K562 (cell line): Measurements from ENCODE around the gene OSBP2. TPM values are rescaled to one million over a fixed set of nuclear protein-coding genes. Genes with fewer than 3 reads are reported as not detected.
A peak's percentile ranks its signal among the peaks of the same experiment; 100 is the strongest.

ENCODE experiments used
- ATAC-seq: fragments of 200-7000 bp; cut with Tn5 transposase; 3 replicates; pipeline ENCODE4 v1.9.1; 2020; ENCODE audit warnings: moderate library complexity
- BruUV-seq: library from RNA; stranded (reverse); fragments of 400-500 nt; replicated peaks from 2 replicates; lab custom pipeline; 2021; lab: Mats Ljungman, UMichigan
- CTCF ChIA-PET: fragments of 300-600 bp; formaldehyde crosslinking; extraction: SDS; loops from one replicate; lab custom pipeline; 2021; ENCODE audit warnings: low intra/inter-chr PET ratio; lab: Yijun Ruan, JAX
- POLR2A ChIA-PET: fragments of 300-600, 350-650 bp; sonication (Branson Sonifier 250); formaldehyde crosslinking; extraction: SDS; loops from one replicate; lab custom pipeline; 2021; ENCODE audit warnings: antibody characterized with exemption, inconsistent platforms; lab: Yijun Ruan, JAX
- DNase-seq, 4 experiments: peaks; one replicate each; pipeline versions ENCODE4 v3.0.0 to v3.0.0-alpha.2; 2011 to 2018; ENCODE audit warnings: low spot score in 3 of 4, mixed read lengths in 3 of 4; ENCODE audit errors: extremely low read depth in 1 of 4
- FAIRE-seq: peaks from 2 replicates; lab custom pipeline; 2011; peaks lifted over from hg19 to GRCh38; lab: Jason Lieb, UNC
- H2AFZ ChIP-seq: 2 replicates; pipeline ENCODE4 v1.6.0; 2011; ENCODE audit warnings: low read depth, low read length, control low read depth, inconsistent platforms
- H3K27ac ChIP-seq: fragments of 200-600 bp; 3 replicates; pipeline ENCODE4 v1.8.0; 2011; ENCODE audit warnings: low read depth, mild to moderate bottlenecking, control low read depth, inconsistent platforms, low read length, moderate library complexity, mixed read lengths; ENCODE audit errors: extremely low read depth
- H3K27me3 ChIP-seq, 2 experiments: fragments of 300-600 bp in 1 of 2; 2 replicates in 1 of 2; 3 replicates in 1 of 2; pipeline versions ENCODE4 v1.6.0 to v1.8.0; 2011; ENCODE audit warnings: inconsistent platforms in 2 of 2, low read length in 2 of 2, mild to moderate bottlenecking in 1 of 2, mixed read lengths in 1 of 2, moderate library complexity in 1 of 2; ENCODE audit not compliant: control insufficient read depth in 2 of 2, insufficient read depth in 2 of 2
- H3K36me3 ChIP-seq: fragments of 300-600 bp; 3 replicates; pipeline ENCODE4 v1.8.0; 2011; ENCODE audit warnings: mild to moderate bottlenecking, low read length, inconsistent platforms; ENCODE audit not compliant: control insufficient read depth, insufficient read depth
- H3K4me1 ChIP-seq, 2 experiments: fragments of 200-600 bp in 1 of 2; replicated peaks in 1 of 2; 2 replicates in 1 of 2; 3 replicates in 1 of 2; pipeline versions ENCODE4 v1.5.1 to v1.8.0; 2011; ENCODE audit warnings: inconsistent platforms in 2 of 2, low read length in 2 of 2, mild to moderate bottlenecking in 1 of 2, mixed read lengths in 1 of 2, moderate library complexity in 1 of 2; ENCODE audit not compliant: control insufficient read depth in 2 of 2, insufficient read depth in 2 of 2
- H3K4me2 ChIP-seq: 2 replicates; pipeline ENCODE4 v1.6.1; 2011; ENCODE audit warnings: low read length, control low read depth, inconsistent platforms, mixed read lengths; ENCODE audit not compliant: insufficient read depth
- H3K4me3 ChIP-seq: fragments of 200-600 bp; sonication (generic), shearing (Covaris generic); 2 replicates; pipeline ENCODE4 v1.5.1; 2016; ENCODE audit warnings: control low read depth, inconsistent platforms
- H3K79me2 ChIP-seq: fragments of 200-600 bp; 3 replicates; pipeline ENCODE4 v1.8.0; 2011; ENCODE audit warnings: low read length, inconsistent platforms; ENCODE audit not compliant: control insufficient read depth, insufficient read depth
- H3K9ac ChIP-seq, 2 experiments: 2 replicates each; pipeline versions ENCODE4 v1.6.0 to v1.6.1; 2011; ENCODE audit warnings: low read depth in 2 of 2, low read length in 2 of 2, control low read depth in 1 of 2, inconsistent platforms in 1 of 2, mild to moderate bottlenecking in 1 of 2, mixed read lengths in 1 of 2; ENCODE audit not compliant: insufficient read depth in 1 of 2
- H3K9me1 ChIP-seq: one replicate; pipeline ENCODE4 v1.6.0; 2011; ENCODE audit warnings: inconsistent platforms, mild to moderate bottlenecking, low read length, moderate library complexity; ENCODE audit not compliant: control insufficient read depth, insufficient read depth
- H3K9me3 ChIP-seq: replicated peaks from 2 replicates; pipeline ENCODE4 v1.5.1; 2011; ENCODE audit warnings: low read depth, low read length, inconsistent platforms; ENCODE audit not compliant: control insufficient read depth, insufficient read depth
- H4K20me1 ChIP-seq: replicated peaks from 2 replicates; pipeline ENCODE4 v1.6.1; 2011; ENCODE audit warnings: low read length, inconsistent platforms, mixed read lengths; ENCODE audit not compliant: control insufficient read depth, insufficient read depth
- JUND ChIP-seq, 2 experiments: IDR thresholded peaks; 2 replicates in 1 of 2; 3 replicates in 1 of 2; pipeline ENCODE4 v1.6.1; 2011; ENCODE audit warnings: borderline replicate concordance in 2 of 2, low read depth in 2 of 2, low read length in 2 of 2, improper control_type of control experiment in 1 of 2, missing biosample characterization in 1 of 2, missing genetic modification characterization in 1 of 2, missing genetic modification reagents in 1 of 2
- ZNF263 ChIP-seq: sonication (generic); formaldehyde crosslinking; IDR thresholded peaks from 2 replicates; pipeline ENCODE4 v1.8.0; 2022; ENCODE audit warnings: mild to moderate bottlenecking, missing genetic modification reagents, borderline replicate concordance
- WGBS: fragments of 100-300 bp; shearing (Covaris generic); methylation state at CpG from one replicate; pipeline ENCODE4 v1.1.6; 2016; ENCODE audit warnings: low coverage, mixed read lengths; ENCODE audit not compliant: insufficient coverage; ENCODE audit errors: missing lambda C conversion rate; 5-methylcytosine and 5-hydroxymethylcytosine counted together
- in situ Hi-C: fragments of 300-500 bp; cut with MboI; formaldehyde crosslinking; loops from 4 replicates; pipeline ENCODE4 v1.15.0; 2018; ENCODE audit warnings: inconsistent platforms, mixed read lengths
- intact Hi-C: fragments of 100-400 bp; cut with micrococcal nuclease; formaldehyde crosslinking; loops from 2 replicates; pipeline ENCODE4 v1.14.2; 2022
- polyA plus RNA-seq, 8 experiments: library from polyadenylated mRNA; depleted of rRNA in 4 of 8; stranded (reverse) in 5 of 8; unstranded in 3 of 8; fragments of >200 nt; fragmentation: Nextera tagmentation in 2 of 8; fragmentation: Illumina TruSeq in 1 of 8; extraction: Ambion mirVana in 2 of 8; extraction: Trizol in 1 of 8; gene quantifications; 2 replicates each; pipeline versions ENCODE4 v1.2.1 to v1.2.3, GENCODE V29; 2011 to 2014; ENCODE audit warnings: inconsistent platforms in 1 of 8, missing spikeins in 1 of 8
- total RNA-seq, 7 experiments: library from RNA; depleted of rRNA in 6 of 7; stranded (reverse); fragments of >200 nt in 6 of 7; fragmentation: Illumina TruSeq in 2 of 7; extraction: Trizol in 2 of 7; gene quantifications; 2 replicates each; pipeline versions ENCODE4 v1.2.1 to v1.2.3, GENCODE V29; 2011 to 2021; ENCODE audit warnings: low replicate concordance in 1 of 7
- TF ChIP-seq, protein P1 (sequence below): fragments of 450-650 bp; IDR thresholded peaks from 2 replicates; pipeline ENCODE4 v1.6.1; 2016; ENCODE audit warnings: mild to moderate bottlenecking, moderate library complexity

OSBP2 gene
- total and polyA plus RNA-seq, 9 of the 15 experiments (the other 6 are each of a cell fraction or from before 2014, with no cell fraction given), result 0.52 to 29.5 (median 21.6) TPM

DNA sequence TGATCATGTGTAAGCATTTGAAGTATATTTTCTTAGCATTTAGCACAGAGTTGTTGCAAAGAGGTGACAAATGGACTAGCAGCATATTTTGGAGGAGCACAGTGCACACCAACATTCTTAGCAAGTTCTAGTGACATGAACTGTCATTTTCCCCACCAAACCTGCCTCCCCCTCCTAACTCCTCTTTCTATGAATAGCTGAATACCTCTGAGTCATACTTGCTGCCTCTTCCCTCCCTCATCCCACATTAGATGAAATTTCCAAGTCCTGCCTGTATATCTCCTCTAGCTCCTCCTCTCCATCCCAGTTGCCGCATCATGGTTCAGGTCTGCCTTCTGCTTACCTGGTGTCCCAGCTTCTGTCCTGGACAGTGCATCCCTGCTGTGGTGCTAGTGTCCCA, 7.2 kb downstream of the OSBP2 start:
- peaks cover 11 to 15% of the 10 kb centered on the region in 2 experiments; a peak in 4 of 5 replicates for H3K4me1 ChIP-seq
- peak in 1 of 4 experiments; percentile 12 for DNase-seq
- H3K27ac ChIP-seq, result no peak overlapping the region
- no TSS peak for BruUV-seq
- no peaks in the 10 kb centered on the region for H3K9me3 ChIP-seq
- H3K9me1 ChIP-seq, result no peaks in the 10 kb centered on the region
- no peaks in the 10 kb centered on the region for H4K20me1 ChIP-seq
- no peaks in the 10 kb centered on the region for H3K27me3 ChIP-seq
- no peak for ATAC-seq
- H2AFZ ChIP-seq, result no peak overlapping the region
- TF ChIP-seq, protein P1, sequence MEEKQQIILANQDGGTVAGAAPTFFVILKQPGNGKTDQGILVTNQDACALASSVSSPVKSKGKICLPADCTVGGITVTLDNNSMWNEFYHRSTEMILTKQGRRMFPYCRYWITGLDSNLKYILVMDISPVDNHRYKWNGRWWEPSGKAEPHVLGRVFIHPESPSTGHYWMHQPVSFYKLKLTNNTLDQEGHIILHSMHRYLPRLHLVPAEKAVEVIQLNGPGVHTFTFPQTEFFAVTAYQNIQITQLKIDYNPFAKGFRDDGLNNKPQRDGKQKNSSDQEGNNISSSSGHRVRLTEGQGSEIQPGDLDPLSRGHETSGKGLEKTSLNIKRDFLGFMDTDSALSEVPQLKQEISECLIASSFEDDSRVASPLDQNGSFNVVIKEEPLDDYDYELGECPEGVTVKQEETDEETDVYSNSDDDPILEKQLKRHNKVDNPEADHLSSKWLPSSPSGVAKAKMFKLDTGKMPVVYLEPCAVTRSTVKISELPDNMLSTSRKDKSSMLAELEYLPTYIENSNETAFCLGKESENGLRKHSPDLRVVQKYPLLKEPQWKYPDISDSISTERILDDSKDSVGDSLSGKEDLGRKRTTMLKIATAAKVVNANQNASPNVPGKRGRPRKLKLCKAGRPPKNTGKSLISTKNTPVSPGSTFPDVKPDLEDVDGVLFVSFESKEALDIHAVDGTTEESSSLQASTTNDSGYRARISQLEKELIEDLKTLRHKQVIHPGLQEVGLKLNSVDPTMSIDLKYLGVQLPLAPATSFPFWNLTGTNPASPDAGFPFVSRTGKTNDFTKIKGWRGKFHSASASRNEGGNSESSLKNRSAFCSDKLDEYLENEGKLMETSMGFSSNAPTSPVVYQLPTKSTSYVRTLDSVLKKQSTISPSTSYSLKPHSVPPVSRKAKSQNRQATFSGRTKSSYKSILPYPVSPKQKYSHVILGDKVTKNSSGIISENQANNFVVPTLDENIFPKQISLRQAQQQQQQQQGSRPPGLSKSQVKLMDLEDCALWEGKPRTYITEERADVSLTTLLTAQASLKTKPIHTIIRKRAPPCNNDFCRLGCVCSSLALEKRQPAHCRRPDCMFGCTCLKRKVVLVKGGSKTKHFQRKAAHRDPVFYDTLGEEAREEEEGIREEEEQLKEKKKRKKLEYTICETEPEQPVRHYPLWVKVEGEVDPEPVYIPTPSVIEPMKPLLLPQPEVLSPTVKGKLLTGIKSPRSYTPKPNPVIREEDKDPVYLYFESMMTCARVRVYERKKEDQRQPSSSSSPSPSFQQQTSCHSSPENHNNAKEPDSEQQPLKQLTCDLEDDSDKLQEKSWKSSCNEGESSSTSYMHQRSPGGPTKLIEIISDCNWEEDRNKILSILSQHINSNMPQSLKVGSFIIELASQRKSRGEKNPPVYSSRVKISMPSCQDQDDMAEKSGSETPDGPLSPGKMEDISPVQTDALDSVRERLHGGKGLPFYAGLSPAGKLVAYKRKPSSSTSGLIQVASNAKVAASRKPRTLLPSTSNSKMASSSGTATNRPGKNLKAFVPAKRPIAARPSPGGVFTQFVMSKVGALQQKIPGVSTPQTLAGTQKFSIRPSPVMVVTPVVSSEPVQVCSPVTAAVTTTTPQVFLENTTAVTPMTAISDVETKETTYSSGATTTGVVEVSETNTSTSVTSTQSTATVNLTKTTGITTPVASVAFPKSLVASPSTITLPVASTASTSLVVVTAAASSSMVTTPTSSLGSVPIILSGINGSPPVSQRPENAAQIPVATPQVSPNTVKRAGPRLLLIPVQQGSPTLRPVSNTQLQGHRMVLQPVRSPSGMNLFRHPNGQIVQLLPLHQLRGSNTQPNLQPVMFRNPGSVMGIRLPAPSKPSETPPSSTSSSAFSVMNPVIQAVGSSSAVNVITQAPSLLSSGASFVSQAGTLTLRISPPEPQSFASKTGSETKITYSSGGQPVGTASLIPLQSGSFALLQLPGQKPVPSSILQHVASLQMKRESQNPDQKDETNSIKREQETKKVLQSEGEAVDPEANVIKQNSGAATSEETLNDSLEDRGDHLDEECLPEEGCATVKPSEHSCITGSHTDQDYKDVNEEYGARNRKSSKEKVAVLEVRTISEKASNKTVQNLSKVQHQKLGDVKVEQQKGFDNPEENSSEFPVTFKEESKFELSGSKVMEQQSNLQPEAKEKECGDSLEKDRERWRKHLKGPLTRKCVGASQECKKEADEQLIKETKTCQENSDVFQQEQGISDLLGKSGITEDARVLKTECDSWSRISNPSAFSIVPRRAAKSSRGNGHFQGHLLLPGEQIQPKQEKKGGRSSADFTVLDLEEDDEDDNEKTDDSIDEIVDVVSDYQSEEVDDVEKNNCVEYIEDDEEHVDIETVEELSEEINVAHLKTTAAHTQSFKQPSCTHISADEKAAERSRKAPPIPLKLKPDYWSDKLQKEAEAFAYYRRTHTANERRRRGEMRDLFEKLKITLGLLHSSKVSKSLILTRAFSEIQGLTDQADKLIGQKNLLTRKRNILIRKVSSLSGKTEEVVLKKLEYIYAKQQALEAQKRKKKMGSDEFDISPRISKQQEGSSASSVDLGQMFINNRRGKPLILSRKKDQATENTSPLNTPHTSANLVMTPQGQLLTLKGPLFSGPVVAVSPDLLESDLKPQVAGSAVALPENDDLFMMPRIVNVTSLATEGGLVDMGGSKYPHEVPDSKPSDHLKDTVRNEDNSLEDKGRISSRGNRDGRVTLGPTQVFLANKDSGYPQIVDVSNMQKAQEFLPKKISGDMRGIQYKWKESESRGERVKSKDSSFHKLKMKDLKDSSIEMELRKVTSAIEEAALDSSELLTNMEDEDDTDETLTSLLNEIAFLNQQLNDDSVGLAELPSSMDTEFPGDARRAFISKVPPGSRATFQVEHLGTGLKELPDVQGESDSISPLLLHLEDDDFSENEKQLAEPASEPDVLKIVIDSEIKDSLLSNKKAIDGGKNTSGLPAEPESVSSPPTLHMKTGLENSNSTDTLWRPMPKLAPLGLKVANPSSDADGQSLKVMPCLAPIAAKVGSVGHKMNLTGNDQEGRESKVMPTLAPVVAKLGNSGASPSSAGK, result no peak
- TF ChIP-seq JUND (IDR thresholded peaks at IDR 0.05; ENCODE audit: borderline replicate concordance, low read depth, low read length) (no peak), JUND (tag; IDR thresholded peaks at IDR 0.05; ENCODE audit: borderline replicate concordance, low read depth, low read length) (peak; percentile 41; the same call in 1 of the 3 replicates), ZNF263 (CRISPR knock-in tag) (peak; percentile 70; the same call in 1 of the 2 replicates)
- POLR2A ChIA-PET, result interaction anchor here (0.7 kb wide), 1 partner anchor 207 kb away, joined by 3 read pairs; no protein-coding TSS in a partner anchor
- no peaks in the 10 kb centered on the region for H3K79me2 ChIP-seq
- H3K4me2 ChIP-seq, result no peak overlapping the region; the same call in 1 of the 2 replicates
- no peak overlapping the region for H3K4me3 ChIP-seq
- H3K9ac ChIP-seq, result no peak overlapping the region
- CTCF ChIA-PET, result no interaction called here
- no peak for FAIRE-seq
- in situ Hi-C loops (no loop called here), intact Hi-C loops (no loop called here)
- H3K36me3 ChIP-seq, result no peaks in the 10 kb centered on the region
- WGBS, result 33% methylated on average over 1 of the region's 1 CpG
